HG03469 (cell line): Measurements from ENCODE around the gene PIF1.
A peak's percentile ranks its signal among the peaks of the same experiment; 100 is the strongest.
"Not testable (repeated sequence)": the region's sequence is repeated elsewhere in the genome, so short reads cannot be mapped to it uniquely, and the experiment has no call there.

Experiments used
- ATAC-seq: cut with Tn5 transposase; IDR thresholded peaks from one replicate; pipeline ENCODE4 v1.9.1; 2021; ENCODE audit warnings: mild to moderate bottlenecking, moderate library complexity, moderate number of reproducible peaks; ENCODE audit not compliant: unreplicated experiment

The PIF1 gene

GRCh38 chr15:64847876-64848716, 22.6 kb upstream of the PIF1 start:
- no peak for ATAC-seq

- ATAC-seq: no peak
Measured at GRCh38 chr15:64847448-64847847, 22.0 kb upstream of the PIF1 start.

GRCh38 chr15:64847016-64847415, 21.6 kb upstream of the PIF1 start:
- no peak for ATAC-seq

- ATAC-seq: no peak
Measured at GRCh38 chr15:64845831-64846595, 20.6 kb upstream of the PIF1 start.

- no peak for ATAC-seq
Measured at GRCh38 chr15:64845183-64845611, 19.8 kb upstream of the PIF1 start.

- ATAC-seq: no peak
Measured at GRCh38 chr15:64844576-64845145, 19.2 kb upstream of the PIF1 start.

GRCh38 chr15:64843991-64844390, 18.5 kb upstream of the PIF1 start:
- ATAC-seq: no peak

- ATAC-seq: no peak
Measured at GRCh38 chr15:64842986-64843561, 17.6 kb upstream of the PIF1 start.

GRCh38 chr15:64842096-64842939, 16.9 kb upstream of the PIF1 start:
- ATAC-seq: no peak

- ATAC-seq: peak; percentile 33
Measured at GRCh38 chr15:64841344-64842095, 16.1 kb upstream of the PIF1 start, which contains the start of gene PLEKHO2. Gene PLEKHO2 (plus strand): TSS chr15:64841915. CDS start chr15:64842017, 102 bp downstream.

- no peak for ATAC-seq
Measured at GRCh38 chr15:64841060-64841343, 15.6 kb upstream of the PIF1 start.

GRCh38 chr15:64837502-64837901, 12.1 kb upstream of the PIF1 start:
- ATAC-seq: no peak

- no peak for ATAC-seq
Measured at GRCh38 chr15:64836023-64836536, 10.6 kb upstream of the PIF1 start.

- ATAC-seq: no peak
Measured at GRCh38 chr15:64833690-64834089, 8.2 kb upstream of the PIF1 start.

- no peak for ATAC-seq
Measured at GRCh38 chr15:64828985-64829384, 3.5 kb upstream of the PIF1 start.

- no peak for ATAC-seq
Measured at GRCh38 chr15:64824929-64825430, 467 bp downstream of the PIF1 start.

GRCh38 chr15:64816452-64816851, 9.0 kb downstream of the PIF1 start:
- no peak for ATAC-seq

- ATAC-seq: not testable (repeated sequence)
Measured at GRCh38 chr15:64814965-64815364, 10.5 kb downstream of the PIF1 start.

GRCh38 chr15:64814283-64814682, 11.2 kb downstream of the PIF1 start:
- ATAC-seq: not testable (repeated sequence)
